ENCODE data around the gene SYT17.
A peak's percentile ranks its signal among the peaks of the same experiment; 100 is the strongest.

Gene SYT17

DNA sequence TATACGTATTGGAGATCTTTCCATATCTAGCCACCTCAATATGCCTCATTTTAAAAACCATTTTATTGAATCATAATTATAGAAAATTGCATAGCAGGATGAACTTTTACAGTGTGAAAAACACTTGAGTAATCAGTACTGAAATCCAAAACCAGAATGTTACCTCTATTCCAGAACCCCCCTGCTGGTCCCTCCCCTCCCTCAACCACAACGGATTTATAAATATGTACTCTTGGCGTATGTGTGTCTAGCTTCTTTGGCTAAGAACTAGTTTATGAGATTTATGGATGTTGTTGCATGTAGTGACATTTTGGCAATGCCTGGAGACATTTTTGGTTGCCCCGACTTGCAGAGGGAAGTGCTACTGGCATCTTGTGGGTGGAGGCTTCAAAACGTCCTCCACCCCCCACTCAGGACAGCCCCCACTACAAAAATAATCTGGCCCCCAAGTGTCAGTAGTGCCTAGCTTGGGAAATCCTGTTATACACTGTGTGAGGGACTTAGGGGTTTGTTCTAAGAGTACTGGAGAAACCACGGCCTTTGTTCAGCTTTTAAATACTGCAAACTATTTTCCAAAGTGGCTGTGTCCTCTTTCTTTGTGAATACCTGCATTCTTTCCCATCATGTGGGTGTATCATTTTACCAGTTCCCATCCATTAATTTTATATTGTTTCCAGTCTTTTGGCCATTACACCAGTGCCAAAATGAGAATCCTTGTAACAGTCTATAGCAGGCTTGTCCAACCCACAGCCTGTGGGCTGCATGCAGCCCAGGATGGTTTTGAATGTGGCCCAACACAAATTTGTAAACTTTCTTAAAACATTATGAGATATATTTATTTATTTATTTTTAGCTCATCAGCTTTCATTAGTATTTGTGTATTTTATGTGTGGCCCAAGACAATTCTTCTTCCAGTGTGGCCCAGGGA lies 30.6 kb upstream of the SYT17 start:
- Histone ChIP-seq H3K9me3 (ENCODE audit: control insufficient read depth, low read length) (no peaks in the 10 kb centered on the region), H2AFZ (no peak overlapping the region), H3K27me3 (ENCODE audit: control insufficient read depth, insufficient read depth, low read length) (no peaks in the 10 kb centered on the region), H3K79me2 (no peaks in the 10 kb centered on the region), H3K36me3 (ENCODE audit: control insufficient read depth, insufficient read depth, low read length) (no peaks in the 10 kb centered on the region), H3K27ac (no peak overlapping the region), H3K4me1 (no peaks in the 10 kb centered on the region), H3K4me2 (ENCODE audit: low read length) (no peak overlapping the region), H3K9ac (no peak overlapping the region), H3K4me3 (ENCODE audit: low read depth, low read length) (no peak overlapping the region)
- TF ChIP-seq, protein P1, sequence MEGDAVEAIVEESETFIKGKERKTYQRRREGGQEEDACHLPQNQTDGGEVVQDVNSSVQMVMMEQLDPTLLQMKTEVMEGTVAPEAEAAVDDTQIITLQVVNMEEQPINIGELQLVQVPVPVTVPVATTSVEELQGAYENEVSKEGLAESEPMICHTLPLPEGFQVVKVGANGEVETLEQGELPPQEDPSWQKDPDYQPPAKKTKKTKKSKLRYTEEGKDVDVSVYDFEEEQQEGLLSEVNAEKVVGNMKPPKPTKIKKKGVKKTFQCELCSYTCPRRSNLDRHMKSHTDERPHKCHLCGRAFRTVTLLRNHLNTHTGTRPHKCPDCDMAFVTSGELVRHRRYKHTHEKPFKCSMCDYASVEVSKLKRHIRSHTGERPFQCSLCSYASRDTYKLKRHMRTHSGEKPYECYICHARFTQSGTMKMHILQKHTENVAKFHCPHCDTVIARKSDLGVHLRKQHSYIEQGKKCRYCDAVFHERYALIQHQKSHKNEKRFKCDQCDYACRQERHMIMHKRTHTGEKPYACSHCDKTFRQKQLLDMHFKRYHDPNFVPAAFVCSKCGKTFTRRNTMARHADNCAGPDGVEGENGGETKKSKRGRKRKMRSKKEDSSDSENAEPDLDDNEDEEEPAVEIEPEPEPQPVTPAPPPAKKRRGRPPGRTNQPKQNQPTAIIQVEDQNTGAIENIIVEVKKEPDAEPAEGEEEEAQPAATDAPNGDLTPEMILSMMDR (IDR thresholded peaks at IDR 0.05) = no peak

DNA sequence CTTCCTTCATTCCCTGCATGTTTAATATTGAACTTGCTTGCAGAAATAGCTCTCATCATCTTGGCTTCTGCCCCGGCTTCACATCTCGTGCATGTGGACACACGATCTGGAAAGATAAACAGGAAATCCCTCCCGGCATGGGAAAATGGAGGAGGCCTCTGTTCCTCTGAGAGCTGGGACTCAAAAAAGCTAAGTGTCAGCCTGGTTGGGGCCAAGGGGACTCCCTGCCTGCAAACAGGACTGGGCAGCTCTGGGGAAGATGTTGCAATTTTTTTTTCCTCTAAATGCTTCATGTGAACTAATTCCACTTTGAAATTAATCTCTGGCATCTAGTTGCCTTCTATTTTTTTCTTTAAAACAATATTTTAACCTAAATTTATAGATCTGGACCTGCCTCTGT lies 29.4 kb upstream of the SYT17 start:
- Histone ChIP-seq H3K4me1 (no peaks in the 10 kb centered on the region), H3K79me2 (no peaks in the 10 kb centered on the region), H3K4me3 (ENCODE audit: low read depth, low read length) (no peak overlapping the region), H2AFZ (peak overlapping the region; percentile 48), H3K9ac (no peak overlapping the region), H3K27me3 (ENCODE audit: control insufficient read depth, insufficient read depth, low read length) (no peaks in the 10 kb centered on the region), H3K4me2 (ENCODE audit: low read length) (no peak overlapping the region), H3K27ac (no peak overlapping the region), H3K9me3 (ENCODE audit: control insufficient read depth, low read length) (no peaks in the 10 kb centered on the region), H3K36me3 (ENCODE audit: control insufficient read depth, insufficient read depth, low read length) (no peaks in the 10 kb centered on the region)
- TF ChIP-seq, protein P1 (IDR thresholded peaks at IDR 0.05) = no peak

DNA sequence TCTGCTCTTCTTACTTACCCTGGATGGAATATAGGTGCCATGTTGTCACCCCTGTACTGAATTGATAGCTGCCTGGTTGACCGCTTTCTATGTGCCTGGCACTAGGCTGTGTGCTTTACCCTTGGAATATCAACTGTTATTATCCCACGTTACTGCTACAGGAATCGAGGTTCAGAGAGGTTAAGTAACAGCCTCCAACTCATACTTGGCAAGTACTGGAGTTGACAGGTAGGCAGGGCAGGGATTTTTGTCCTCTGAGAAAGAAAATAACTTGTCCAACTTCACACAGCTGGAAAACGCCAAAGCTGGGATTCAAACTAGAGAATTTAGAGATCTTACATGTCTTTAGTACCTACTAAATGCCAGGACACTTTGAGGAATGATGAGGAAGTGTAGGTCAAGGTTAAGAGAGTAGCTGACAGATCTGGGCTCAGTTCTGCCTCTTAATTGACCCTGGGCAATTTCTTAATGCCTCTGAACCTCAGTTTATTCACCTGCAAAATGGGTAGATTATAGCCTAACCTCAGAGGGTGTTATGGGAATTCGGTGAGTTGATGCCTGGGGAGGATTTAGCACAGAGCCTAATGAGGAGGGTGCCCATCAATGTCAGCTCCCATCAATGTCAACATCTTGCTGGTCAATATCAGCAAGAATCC lies 28.5 kb upstream of the SYT17 start:
- H3K4me1 ChIP-seq = no peaks in the 10 kb centered on the region
- no peak overlapping the region for H3K27ac ChIP-seq
- no peaks in the 10 kb centered on the region for H3K27me3 ChIP-seq (ENCODE audit: control insufficient read depth, insufficient read depth, low read length)
- H3K4me3 ChIP-seq (ENCODE audit: low read depth, low read length) = no peak overlapping the region
- TF ChIP-seq, protein P1 (IDR thresholded peaks at IDR 0.05) = no peak
- no peak overlapping the region for H3K4me2 ChIP-seq (ENCODE audit: low read length)
- no peaks in the 10 kb centered on the region for H3K79me2 ChIP-seq
- no peak overlapping the region for H2AFZ ChIP-seq
- no peaks in the 10 kb centered on the region for H3K36me3 ChIP-seq (ENCODE audit: control insufficient read depth, insufficient read depth, low read length)
- H3K9ac ChIP-seq = no peak overlapping the region
- no peaks in the 10 kb centered on the region for H3K9me3 ChIP-seq (ENCODE audit: control insufficient read depth, low read length)

DNA sequence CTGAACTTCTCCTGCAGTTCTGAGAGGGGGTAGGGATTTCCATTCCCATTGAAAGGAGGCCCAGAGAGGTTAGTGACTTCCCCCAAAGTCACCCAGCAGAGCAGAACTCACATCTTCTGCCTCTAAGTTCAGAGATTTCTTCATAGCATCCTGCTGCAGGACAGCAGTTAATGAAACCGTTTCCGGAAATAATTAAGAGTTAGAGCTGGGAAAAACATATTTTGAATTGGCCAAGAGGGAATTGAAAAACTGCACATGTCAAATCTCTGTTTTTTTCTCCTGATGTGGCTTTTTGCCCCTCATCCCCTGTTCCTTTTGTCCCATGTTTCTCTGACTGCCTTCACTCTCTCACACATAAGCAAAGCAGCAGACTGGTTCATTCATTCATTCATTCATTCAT lies 27.6 kb upstream of the SYT17 start:
- H3K9me3 ChIP-seq (ENCODE audit: control insufficient read depth, low read length) = no peaks in the 10 kb centered on the region
- H2AFZ ChIP-seq = peak overlapping the region; percentile 4
- no peak overlapping the region for H3K9ac ChIP-seq
- H3K4me2 ChIP-seq (ENCODE audit: low read length) = no peak overlapping the region
- H3K79me2 ChIP-seq = no peaks in the 10 kb centered on the region
- TF ChIP-seq, protein P1 (IDR thresholded peaks at IDR 0.05) = no peak
- H3K36me3 ChIP-seq (ENCODE audit: control insufficient read depth, insufficient read depth, low read length) = no peaks in the 10 kb centered on the region
- H3K27ac ChIP-seq = no peak overlapping the region
- H3K4me1 ChIP-seq = no peaks in the 10 kb centered on the region
- H3K4me3 ChIP-seq (ENCODE audit: low read depth, low read length) = no peak overlapping the region
- no peaks in the 10 kb centered on the region for H3K27me3 ChIP-seq (ENCODE audit: control insufficient read depth, insufficient read depth, low read length)

All from parathyroid adenoma (tissue), 2 donors.